NT2/D1 (cell line): ENCODE data around the gene WDR7.

Source experiments
- DNase-seq: peaks from one replicate; pipeline ENCODE4 v3.0.0-alpha.2; 2011; ENCODE audit warnings: low read depth, low spot score
- H3K27me3 ChIP-seq: 2 replicates; pipeline ENCODE4 v1.6.0; 2011; ENCODE audit warnings: mild to moderate bottlenecking; ENCODE audit not compliant: insufficient read length, insufficient read depth
- H3K36me3 ChIP-seq: 2 replicates; pipeline ENCODE4 v1.6.1; 2011; ENCODE audit warnings: mild to moderate bottlenecking, low read length, mixed read lengths; ENCODE audit not compliant: insufficient read depth, insufficient read length
- H3K4me1 ChIP-seq: 2 replicates; pipeline ENCODE4 v1.5.1; 2011; ENCODE audit not compliant: insufficient read depth, insufficient read length
- H3K4me3 ChIP-seq: 2 replicates; pipeline ENCODE4 v1.5.1; 2011; ENCODE audit warnings: low read depth; ENCODE audit not compliant: insufficient read length
- H3K9ac ChIP-seq: 2 replicates; pipeline ENCODE4 v1.6.0; 2011; ENCODE audit warnings: low read depth; ENCODE audit not compliant: insufficient read length
- H3K9me3 ChIP-seq: 2 replicates; pipeline ENCODE4 v1.5.1; 2011; ENCODE audit warnings: mild to moderate bottlenecking, low read length; ENCODE audit not compliant: insufficient read depth
- SUZ12 ChIP-seq: IDR thresholded peaks from 2 replicates; pipeline ENCODE4 v1.6.1; 2011; ENCODE audit not compliant: insufficient read length, insufficient read depth; ENCODE audit errors: extremely low read depth
- YY1 ChIP-seq: IDR thresholded peaks from 2 replicates; pipeline ENCODE4 v1.6.1; 2011; ENCODE audit not compliant: insufficient read length, insufficient read depth
- ZNF274 ChIP-seq: IDR thresholded peaks from 2 replicates; pipeline ENCODE4 v1.6.1; 2011; ENCODE audit warnings: mild to moderate bottlenecking, low read depth, low read length

Gene WDR7

DNA sequence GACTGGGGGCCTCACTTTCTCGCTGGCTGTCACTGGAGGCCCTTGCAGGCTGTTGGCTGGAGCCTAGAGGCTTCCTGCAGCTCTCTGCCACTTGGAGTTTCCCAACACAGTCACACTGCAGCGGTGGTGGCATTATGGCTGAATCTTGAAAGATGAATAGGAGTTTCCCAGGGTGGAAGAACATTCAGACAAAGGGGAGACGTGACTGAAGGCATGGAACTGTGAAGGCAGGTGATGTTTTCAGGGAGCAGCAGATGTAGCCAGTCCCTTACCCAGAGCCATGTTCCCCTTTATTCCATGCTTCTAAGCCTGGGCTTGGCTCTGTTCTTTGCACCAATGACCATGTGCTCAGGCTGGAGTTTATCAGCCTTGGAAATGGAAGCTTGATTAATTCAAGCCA, 389.0 kb downstream of the WDR7 start:
- Histone ChIP-seq H3K4me1 (no peaks in the 10 kb centered on the region), H3K4me3 (no peak overlapping the region), H3K27me3 (no peaks in the 10 kb centered on the region), H3K9me3 (no peaks in the 10 kb centered on the region), H3K36me3 (no peaks in the 10 kb centered on the region), H3K9ac (no peak overlapping the region)
- TF ChIP-seq SUZ12, result no peak
- no peak for TF ChIP-seq YY1
- TF ChIP-seq ZNF274, result no peak
- DNase-seq, result no peak

DNA sequence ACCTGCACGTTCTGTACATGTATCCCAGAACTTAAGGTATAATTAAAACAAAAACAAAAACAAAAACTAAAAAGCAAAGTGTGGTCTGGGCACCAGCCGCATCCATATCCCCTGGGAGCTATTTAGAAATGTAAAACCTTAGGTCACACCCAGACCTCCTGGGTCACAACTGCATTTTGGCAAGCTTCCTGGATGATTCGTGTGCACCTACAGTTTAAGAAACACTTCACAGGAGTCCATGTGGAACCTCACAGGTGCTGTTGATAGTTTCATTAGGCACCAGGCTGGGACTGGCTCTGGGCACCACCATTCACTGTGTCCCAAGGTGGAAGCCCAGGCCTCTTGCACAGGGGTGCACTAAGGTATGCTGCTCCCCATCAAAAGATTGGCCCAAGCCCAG, 392.1 kb downstream of the WDR7 start:
- no peaks in the 10 kb centered on the region for H3K4me1 ChIP-seq
- H3K36me3 ChIP-seq, result no peaks in the 10 kb centered on the region
- H3K9me3 ChIP-seq, result no peaks in the 10 kb centered on the region; the same call in 1 of the 2 replicates
- H3K9ac ChIP-seq, result no peak overlapping the region
- H3K27me3 ChIP-seq, result no peaks in the 10 kb centered on the region
- no peak overlapping the region for H3K4me3 ChIP-seq
- TF ChIP-seq YY1 (no peak), SUZ12 (no peak), ZNF274 (no peak)
- DNase-seq, result no peak

DNA sequence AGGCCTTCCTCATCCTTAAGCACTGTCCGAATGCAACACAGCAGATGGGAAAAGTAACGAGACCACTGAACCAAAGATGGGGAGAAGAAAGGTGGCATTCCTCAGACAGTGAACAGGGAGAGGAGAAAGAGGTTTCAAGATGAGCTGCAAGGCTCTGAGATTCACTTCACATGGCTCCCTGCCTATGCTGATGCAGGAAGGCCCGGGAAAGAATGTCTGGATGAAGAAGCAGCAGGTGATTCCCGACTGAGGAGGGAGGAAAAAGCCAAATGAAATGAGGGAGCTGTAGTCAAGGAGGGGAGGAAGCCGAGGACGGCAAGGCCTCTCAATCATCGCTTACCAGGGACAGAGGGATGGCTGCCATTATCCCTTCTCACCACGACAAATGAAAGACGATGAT, 397.2 kb downstream of the WDR7 start:
- peaks cover 8% of the 10 kb centered on the region; the same call in 1 of the 2 replicates for H3K9me3 ChIP-seq
- TF ChIP-seq ZNF274 (no peak), YY1 (no peak), SUZ12 (no peak)
- no peaks in the 10 kb centered on the region for H3K4me1 ChIP-seq
- H3K9ac ChIP-seq, result no peak overlapping the region
- DNase-seq, result no peak
- H3K4me3 ChIP-seq, result no peak overlapping the region
- no peaks in the 10 kb centered on the region for H3K27me3 ChIP-seq
- no peaks in the 10 kb centered on the region for H3K36me3 ChIP-seq

DNA sequence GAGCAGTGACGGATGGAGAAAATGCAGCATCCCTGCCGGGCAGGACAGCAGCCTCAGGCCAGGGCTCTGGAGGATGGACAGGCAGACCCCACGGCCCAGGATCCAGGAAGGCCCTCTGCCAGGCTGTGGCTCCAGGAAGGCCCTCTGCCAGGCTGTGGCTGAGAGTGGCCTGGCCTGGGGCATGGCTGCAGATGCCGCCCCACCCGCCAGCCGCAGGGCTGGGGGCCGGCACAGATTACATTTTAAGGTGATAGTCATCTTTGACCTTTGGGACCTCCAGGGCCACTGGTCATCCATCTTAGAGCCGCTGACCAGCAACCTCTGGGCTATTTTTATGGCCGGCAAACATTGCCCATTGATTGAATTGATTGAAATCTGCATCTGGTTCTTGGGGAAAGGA, 397.7 kb downstream of the WDR7 start:
- no peak overlapping the region for H3K4me3 ChIP-seq
- H3K36me3 ChIP-seq, result no peaks in the 10 kb centered on the region
- H3K9me3 ChIP-seq, result peaks cover 13% of the 10 kb centered on the region; the same call in 1 of the 2 replicates
- no peaks in the 10 kb centered on the region for H3K27me3 ChIP-seq
- DNase-seq, result no peak
- no peaks in the 10 kb centered on the region for H3K4me1 ChIP-seq
- no peak for TF ChIP-seq ZNF274
- TF ChIP-seq YY1, result no peak
- no peak for TF ChIP-seq SUZ12
- H3K9ac ChIP-seq, result no peak overlapping the region

DNA sequence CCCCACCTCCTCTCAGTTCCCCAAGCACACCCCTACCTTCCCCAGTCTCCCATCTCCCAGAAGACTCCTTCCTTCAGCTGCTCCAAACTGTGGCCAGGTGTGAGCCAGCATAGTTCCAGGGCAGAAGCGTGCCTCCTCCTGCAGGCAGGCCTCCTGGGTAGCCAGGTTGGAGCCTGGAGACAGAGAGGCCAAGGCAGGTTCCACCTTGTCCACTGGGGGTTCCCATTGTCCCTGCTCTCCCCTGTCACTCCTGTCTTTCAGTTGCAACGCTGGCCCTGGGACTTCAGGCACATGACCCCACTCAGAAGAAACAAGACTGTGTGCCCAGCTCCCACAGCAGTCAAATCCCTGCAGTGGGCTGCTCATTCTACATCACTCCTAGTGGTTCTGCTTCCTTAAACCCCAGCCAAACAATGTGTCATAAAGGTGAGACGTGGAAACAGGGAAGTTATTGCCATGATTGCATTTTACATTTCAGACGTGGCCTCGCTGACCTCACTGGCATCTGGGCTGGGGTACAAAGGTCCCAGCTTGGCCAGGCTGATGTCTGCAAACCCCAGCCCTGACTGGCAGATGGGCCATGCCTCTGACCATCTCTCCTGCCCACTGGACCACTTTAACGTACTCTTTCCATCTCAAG, 399.3 kb downstream of the WDR7 start:
- DNase-seq, result no peak
- Histone ChIP-seq H3K36me3 (no peaks in the 10 kb centered on the region), H3K4me3 (no peak overlapping the region), H3K9ac (no peak overlapping the region), H3K9me3 (peaks cover 26% of the 10 kb centered on the region; the same call in 1 of the 2 replicates), H3K4me1 (no peaks in the 10 kb centered on the region), H3K27me3 (no peaks in the 10 kb centered on the region)
- TF ChIP-seq SUZ12 (no peak), ZNF274 (no peak), YY1 (no peak)

DNA sequence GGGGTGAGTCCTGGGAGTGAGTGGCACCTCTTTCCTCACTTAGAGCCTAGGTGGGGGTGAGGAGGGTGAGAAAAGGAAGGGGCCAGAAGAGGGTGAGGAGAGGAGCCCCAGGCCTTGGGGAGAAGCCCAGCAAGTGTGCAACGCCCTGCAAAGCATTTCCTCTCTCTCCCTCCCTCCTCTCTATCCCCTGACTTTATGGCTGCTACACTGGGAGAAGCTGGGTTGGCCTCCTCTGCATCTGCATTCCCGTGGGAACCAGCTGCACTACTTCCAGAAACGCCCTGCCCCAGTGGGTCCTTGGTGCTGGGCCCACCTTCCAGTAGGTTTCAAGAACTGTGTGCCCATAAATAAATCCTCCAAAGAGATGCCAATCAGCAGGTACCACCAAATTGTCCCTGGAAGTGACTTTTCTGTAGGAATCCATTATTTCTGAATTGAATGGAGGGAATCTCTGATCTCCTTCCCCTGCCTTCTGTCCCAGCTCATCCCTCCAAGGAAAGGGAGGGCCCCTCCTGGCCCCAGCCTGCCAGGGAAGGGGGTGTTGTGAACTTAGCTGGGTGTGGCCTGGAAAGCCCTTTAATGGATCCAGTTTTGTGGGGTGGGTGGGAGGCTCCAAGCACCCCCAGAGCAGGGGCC, 400.0 kb downstream of the WDR7 start:
- TF ChIP-seq YY1, result no peak
- no peak for TF ChIP-seq SUZ12
- no peak for TF ChIP-seq ZNF274
- Histone ChIP-seq H3K36me3 (no peaks in the 10 kb centered on the region), H3K27me3 (no peaks in the 10 kb centered on the region), H3K9ac (no peak overlapping the region), H3K9me3 (peaks cover 26% of the 10 kb centered on the region; the same call in 1 of the 2 replicates), H3K4me1 (no peaks in the 10 kb centered on the region), H3K4me3 (no peak overlapping the region)
- DNase-seq, result no peak

DNA sequence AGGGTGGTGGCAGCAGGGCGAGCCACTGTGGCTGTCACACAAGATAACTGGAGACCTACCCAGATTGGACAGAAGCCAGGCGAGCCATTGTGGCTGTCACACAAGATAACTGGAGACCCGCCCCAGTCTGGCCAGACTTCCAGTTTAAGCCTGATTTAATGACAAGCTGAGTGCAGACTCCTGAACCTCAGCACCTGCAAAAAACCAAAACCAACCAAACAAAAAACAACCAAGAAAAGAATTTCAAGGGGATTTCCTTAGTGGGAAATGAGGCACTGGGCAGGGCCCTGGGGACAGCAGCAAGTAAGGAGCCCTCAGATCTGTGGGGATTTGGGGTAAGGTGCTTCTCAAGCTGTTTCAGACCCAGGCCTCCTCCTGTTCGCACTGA, 400.5 kb downstream of the WDR7 start:
- no peak overlapping the region for H3K9ac ChIP-seq

More for the DNA sequence above, 400.5 kb downstream of the WDR7 start:
- no peak for DNase-seq
- Histone ChIP-seq H3K27me3 (no peaks in the 10 kb centered on the region), H3K36me3 (no peaks in the 10 kb centered on the region), H3K4me1 (no peaks in the 10 kb centered on the region), H3K9me3 (peaks cover 26% of the 10 kb centered on the region; the same call in 1 of the 2 replicates), H3K4me3 (no peak overlapping the region)
- TF ChIP-seq SUZ12, result no peak
- no peak for TF ChIP-seq YY1
- no peak for TF ChIP-seq ZNF274
